NCI-H1105 (cell line): ENCODE measurements around the gene ST8SIA2.
"Not testable (repeated sequence)": the region's sequence is repeated elsewhere in the genome, so short reads cannot be mapped to it uniquely, and the experiment has no call there.

Source experiments
- DNase-seq: peaks from one replicate; lab custom pipeline; 2025; lab: John Stamatoyannopoulos, UW

The ST8SIA2 gene

DNA sequence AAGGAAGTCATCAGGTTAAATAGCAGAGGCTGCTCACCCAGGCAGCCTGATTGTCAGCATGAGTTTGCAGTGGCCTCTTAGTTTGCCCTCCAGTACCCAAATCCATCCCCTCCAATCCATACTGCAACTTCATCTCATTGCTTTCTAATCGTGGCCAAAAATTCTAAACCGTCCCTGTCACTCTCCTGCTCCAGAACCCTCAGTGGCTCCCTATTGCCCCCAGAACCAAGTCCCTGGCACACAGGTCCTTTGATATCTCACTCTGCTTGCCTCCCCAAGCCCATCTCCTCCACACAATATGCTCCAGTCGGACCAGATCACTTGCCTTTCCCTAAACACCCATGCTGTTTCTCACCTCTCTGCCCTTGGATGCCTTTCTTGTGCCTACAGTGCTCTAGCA is 49.7 kb downstream of the ST8SIA2 start:
- DNase-seq: no peak

DNA sequence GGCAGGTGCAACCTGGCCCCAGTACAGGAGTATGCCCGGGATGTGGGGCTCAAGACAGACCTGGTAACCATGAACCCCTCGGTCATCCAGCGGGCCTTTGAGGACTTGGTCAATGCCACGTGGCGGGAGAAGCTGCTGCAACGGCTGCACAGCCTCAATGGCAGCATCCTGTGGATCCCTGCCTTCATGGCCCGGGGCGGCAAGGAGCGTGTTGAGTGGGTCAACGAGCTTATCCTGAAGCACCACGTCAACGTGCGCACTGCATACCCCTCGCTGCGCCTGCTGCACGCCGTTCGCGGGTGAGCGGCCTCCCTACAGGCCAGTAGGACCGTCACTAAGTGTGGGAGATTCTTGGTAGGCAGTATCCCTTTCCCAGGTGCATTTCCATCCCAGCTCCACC is 51.0 kb downstream of the ST8SIA2 start:
- DNase-seq: no peak

DNA sequence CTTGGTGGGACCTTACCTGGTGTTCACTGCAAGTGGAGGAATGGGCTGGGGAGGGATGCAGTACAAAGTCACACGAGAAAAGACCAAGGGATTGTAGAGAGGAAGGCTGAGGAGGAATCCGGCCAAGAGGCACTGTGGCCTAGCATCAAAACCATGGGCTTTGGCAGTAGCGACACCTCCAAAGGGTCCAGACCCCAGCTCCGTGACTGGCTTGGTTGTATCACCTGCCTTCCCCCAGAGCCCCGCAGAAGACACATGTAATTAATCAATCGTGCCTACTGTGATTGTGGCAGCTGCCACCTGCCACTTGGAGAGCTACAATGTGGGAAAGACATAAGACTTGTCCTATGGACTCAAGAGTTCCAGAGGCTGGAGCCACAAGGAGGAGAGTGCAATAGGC is 54.7 kb downstream of the ST8SIA2 start:
- DNase-seq: no peak

GRCh38 chr15:92449476-92449875 is 55.8 kb downstream of the ST8SIA2 start:
- DNase-seq: no peak

- no peak for DNase-seq
These were observed 57.6 kb downstream of the ST8SIA2 start for GRCh38 chr15:92451225-92451825.

DNA sequence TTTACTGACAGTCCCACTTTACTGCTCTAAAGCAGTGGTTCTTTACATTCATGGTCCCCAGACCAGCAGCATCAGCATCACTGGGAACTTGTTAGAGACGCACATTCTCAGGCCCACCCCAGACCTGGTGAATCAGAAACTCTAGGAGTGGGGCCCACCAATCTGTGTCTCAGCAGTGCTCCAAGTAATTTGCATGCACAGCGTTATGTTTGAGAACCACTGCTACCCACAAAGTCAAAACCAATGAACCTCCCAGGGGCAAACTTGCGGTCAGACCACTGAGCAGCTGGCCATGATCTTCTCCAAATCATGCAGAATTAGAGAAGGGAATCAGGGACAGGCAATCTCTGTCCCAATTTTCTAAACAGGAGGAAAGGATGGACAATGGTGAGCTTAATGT is 58.5 kb downstream of the ST8SIA2 start:
- no peak for DNase-seq

DNA sequence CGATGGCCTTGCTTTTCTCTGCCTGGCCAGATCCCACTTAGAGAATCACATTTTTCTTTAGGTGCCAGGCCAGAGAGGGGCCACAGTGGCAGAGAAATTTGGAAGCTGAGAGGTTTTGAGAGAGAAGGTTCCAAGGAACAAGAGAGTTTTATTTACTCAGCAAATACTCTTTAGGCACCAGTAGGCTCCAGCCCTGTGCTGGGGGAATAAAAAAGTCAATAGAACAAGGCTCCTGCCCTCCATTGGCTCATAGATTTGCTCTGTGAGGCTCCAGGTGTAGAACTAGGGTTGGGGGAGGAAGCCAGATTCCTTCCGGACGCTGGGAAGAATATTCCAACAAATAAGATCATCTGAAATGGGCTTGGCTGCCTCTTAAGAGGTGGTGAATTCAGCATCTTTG is 59.9 kb downstream of the ST8SIA2 start:
- no peak for DNase-seq

DNA sequence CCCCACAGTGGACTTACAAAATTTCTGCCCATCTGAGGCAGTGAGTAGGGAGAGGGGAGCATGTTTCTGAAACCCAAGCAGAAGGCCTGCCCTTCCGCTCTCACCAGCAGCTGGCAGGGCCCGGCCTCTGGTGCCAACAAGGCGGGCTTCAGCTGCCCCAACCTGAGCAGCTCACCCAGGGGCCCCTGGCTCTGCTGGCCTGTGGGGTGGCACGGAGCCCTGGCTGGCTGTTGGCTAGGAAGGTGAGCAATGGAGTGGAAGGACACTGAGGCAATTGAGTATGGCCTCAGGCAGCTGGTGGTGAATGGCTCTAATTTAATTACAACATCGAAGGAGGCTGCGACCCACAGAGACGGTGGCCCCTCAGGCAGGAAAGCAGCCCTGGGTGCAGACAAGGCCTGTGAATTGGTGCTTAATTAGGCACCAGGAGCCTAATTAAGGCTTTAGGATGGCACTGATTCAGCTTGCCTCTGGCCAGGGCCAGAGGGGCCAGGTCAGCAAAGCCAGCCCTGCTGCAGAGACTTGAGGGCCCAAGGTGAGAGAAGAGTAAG is 60.9 kb downstream of the ST8SIA2 start:
- DNase-seq: no peak

DNA sequence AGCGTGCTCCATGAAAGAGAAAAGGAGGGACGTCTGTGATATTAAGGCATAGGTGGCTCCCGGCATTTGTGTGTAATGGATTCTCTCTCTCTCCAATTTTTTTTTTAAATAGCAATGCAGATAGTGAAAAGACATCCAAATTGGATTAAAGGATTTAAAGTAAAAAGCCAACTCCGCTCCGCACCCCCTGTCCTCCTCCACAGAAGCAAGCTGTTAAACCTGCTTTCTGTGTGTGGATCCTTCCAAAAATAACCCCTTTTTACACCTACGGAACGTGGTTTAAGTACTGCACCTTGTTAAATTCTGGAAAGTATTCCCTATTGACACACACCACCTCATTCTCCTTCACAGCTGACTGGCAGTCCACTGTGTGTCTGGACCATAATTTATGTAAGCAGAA is 61.6 kb downstream of the ST8SIA2 start:
- no peak for DNase-seq

DNA sequence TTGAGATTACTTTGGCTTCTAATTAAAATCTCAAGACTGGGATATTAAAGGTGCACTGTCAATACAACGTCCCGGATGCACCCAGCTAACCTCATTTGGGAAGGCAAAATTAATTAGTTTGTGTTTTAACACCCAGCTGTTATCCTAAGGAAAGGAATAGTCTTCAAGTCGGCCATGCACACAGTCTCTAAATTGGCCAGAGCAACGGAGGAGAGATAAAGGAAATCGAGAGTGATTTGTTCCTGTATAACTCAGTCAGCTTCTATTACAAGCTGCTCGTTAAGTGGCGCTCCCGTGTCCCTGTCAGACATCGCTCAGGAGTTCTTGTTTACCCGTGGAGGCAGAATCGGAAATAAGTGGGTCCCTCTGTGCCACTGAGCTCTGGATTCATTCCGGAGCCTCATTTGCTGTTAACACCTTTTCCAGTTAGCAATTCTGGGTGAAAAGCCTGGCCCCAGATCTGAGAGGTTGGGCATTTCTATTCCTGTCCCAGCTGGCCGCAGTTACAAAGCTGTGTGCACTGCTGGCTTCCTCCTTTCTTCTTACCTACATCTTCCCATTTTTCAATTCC is 63.9 kb downstream of the ST8SIA2 start:
- DNase-seq: no peak

DNA sequence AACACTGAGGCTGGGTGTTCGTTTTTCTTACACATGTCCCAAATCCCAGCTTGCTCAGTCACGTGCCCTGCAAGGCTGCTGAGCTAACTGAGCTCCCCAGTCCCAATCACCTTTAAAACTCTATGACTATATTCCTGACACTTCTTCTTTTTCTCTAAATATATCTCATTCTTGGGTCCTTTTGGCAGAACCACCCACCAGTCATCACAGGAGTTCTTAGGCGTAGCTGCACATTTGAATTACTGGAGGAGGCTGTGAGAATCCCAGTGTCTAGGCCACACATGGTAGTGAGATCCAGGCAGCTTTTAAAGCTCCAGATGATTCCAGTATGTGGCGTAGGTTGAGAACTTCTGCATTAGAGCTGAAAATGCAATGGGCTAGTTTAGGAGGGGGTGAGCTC is 66.3 kb downstream of the ST8SIA2 start:
- no peak for DNase-seq

- no peak for DNase-seq
These were observed 68.9 kb downstream of the ST8SIA2 start for GRCh38 chr15:92462424-92463125.

DNA sequence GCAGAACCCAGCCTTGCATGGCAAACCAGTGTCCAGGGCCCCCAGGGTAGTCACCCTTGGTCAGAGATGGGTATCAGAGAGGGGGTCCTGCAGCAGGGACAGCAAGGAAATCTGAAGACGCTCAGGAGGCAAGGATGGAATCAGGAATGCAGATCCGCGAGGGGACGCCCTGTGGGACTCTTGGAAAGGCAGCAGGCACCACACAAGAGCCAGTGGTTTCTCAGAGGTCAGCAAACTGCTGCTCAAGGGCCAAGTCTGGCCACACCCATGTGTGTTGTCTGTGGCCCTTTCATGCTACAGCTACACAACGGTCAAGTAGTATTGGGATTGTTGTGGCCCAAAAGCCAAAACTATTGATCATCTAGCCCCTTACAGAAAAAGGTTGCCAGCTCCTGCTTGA is 69.7 kb downstream of the ST8SIA2 start:
- no peak for DNase-seq

- no peak for DNase-seq
These were observed 70.1 kb downstream of the ST8SIA2 start for GRCh38 chr15:92463826-92464225.

DNA sequence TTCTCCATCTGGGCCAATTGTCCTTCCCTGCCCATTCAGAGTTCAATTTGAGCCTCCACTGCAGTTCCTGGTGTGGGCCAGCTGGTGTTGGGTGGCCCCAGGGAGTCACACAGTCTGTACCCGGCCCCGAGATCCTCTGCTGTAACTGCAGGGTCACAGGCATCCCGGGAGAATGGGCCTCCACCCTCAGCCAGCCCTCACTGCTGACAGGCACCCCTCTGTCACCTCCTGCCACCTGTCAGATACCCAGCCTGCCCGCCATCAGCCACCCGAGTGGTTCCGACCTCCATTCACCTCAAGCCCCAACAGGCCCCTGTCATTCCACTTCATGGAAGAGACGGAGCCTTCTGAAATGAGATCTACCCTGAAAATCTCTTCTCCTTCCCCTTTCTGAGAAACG is 73.2 kb downstream of the ST8SIA2 start:
- no peak for DNase-seq

- no peak for DNase-seq
These were observed 73.6 kb downstream of the ST8SIA2 start for GRCh38 chr15:92467245-92467644.

GRCh38 chr15:92468991-92469390 is 75.3 kb downstream of the ST8SIA2 start:
- DNase-seq: no peak

DNA sequence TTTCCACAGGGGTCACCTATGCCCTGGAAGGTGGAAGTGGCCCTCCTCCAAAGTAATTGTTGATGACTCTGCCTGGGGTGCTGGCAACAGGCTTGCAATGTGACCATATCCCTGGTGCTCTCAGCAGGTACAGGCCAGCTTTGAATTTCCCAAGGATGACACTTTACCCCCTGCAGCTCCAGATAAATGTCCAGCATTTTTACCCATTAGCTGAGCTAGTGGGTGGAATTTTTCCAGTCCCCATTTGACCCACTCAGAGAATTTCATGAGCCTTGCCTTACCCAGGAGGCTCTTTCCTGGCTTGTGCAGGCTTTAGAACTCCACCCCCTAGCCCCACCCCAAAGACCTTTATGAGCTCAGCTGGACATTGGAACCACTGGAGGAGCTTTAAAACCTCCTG is 77.6 kb downstream of the ST8SIA2 start:
- DNase-seq: no peak

DNA sequence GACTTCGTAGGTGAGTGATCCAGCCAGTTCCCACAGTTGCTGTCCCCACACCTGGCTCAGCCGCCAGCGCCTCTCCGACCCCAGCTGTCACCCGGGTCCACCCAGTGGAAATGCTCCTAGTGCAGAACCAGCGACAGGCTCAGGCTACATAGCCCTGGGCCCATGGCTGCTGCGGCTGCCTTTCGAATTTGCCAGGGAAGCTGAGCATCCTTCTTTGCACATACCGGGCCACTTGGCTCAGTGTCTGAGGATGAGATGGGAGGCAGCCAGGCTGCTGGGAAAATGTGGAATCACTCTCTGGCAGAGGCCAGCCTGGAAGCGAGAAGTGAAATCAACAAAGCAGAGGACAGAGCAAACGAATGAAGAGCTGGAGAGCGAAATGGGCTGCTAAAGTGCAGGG is 80.1 kb downstream of the ST8SIA2 start:
- no peak for DNase-seq

DNA sequence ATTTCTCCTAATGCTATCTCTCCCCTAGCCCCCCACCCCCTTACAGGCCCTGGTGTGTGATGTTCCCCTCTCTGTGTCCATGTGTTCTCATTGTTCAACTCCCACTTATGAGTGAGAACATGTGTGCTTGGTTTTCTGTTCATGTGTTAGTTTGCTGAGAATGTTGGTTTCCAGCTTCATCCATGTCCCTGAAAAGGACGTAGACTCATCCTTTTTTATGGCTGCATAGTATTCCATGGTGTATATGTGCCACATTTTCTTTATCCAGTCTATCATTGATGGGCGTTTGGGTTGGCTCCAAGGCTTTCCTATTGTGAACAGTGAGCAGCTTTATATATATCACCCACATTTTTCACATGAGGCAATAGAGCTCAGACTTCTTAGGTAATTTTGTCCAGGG is 86.0 kb downstream of the ST8SIA2 start:
- not testable (repeated sequence) for DNase-seq

DNA sequence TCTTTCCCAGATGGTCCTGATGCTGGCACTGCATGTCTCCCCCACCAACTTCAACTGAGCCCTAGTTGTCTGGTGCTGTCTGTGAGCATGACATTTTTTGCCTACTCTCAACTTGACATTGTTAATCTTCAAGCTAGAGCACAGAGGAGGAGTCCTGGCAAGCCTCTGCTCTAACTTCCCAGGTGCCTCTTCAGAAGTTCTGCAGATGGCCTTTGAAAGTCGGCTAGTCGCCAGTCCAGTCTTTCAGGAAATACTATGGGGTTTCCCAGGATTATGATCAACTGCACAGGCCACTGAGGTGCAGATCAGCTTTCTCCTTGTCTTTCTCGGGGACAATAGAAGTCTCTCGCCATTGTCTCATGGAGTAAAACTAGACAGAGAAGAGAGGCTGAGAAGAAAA is 86.7 kb downstream of the ST8SIA2 start:
- DNase-seq: no peak

DNA sequence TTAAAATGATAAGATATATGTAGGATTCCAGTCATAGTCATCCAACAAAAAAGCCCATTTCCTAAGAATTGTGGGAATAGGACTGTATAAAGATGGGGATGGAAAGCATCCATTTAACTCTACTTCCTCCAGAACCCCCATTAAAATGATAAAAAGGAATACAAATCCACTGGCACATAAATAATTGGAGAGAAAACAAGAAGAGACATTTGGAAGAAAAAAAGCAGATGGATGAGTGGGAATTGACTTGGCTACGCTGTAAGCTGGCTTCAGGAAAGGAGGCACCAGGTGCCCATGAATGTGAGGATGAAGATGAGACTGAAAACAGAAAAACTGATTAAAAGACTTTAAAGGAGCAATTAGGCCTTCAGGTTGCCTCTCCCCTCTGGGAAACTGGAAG is 91.8 kb downstream of the ST8SIA2 start:
- no peak for DNase-seq

DNA sequence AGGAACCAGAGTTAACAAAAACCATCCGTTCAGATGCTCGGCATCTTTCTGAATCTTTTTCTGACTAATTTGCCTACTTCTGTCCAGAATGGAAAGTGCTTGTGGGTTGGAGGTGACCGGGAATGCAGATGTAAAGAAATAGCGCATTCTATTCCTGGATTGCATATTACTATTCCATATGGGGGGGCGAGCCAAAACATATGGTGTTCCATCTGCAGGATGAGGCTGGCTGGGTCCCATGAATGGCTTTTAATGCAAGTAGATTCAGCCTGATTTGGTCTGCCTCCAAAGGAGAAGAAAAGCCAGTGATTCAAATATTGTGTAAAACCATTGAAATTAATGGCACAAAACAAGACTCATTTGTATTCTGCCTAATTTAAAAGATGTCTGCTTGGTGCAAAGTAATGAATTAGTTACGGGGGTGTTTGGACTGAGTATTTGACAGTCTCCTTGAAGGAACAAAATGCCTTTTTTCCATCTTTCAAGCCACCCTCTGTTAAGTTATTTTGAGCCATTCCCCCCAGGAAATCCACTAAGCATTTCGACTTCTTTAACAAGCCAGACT is 99.0 kb downstream of the ST8SIA2 start:
- DNase-seq: no peak
